M059J (cell line): ENCODE measurements around the gene HBP1. TPM values are rescaled to one million over a fixed set of nuclear protein-coding genes. Genes with fewer than 3 reads are reported as not detected.
"Not testable (repeated sequence)": the region's sequence is repeated elsewhere in the genome, so short reads cannot be mapped to it uniquely, and the experiment has no call there.

Source experiments
- DNase-seq: peaks from one replicate; pipeline ENCODE4 v3.0.0-alpha.2; 2012; ENCODE audit warnings: low read depth
- total RNA-seq: library from RNA; depleted of rRNA; stranded (reverse); fragments of >200 nt; shearing (Covaris generic); gene quantifications from 2 replicates; pipeline ENCODE4 v1.2.3, GENCODE V29; 2014

The HBP1 gene
- total RNA-seq, 1 experiment from 2014 or later = 73.1 TPM

- no peak for DNase-seq
These were observed 14.0 kb upstream of the HBP1 start for GRCh38 chr7:107154826-107155225.

- not testable (repeated sequence) for DNase-seq
These were observed 13.1 kb upstream of the HBP1 start for GRCh38 chr7:107155726-107156125.

DNA sequence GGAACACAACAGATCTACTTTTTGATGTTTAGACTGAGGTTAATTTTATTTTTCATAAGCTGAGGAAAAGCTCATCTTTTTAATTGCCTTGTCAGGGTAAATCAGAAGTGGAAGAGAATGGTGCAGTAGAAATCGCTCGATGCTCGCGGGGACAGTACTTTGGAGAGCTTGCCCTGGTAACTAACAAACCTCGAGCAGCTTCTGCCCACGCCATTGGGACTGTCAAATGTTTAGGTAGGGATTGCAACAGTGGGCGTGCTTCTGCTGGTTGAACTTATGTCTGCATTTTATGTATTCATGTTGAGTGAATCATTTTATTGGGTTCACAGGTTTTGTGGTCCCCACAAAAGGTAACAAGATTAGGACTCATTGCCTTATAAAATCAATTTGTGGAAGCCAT is 11.7 kb upstream of the HBP1 start:
- no peak for DNase-seq

DNA sequence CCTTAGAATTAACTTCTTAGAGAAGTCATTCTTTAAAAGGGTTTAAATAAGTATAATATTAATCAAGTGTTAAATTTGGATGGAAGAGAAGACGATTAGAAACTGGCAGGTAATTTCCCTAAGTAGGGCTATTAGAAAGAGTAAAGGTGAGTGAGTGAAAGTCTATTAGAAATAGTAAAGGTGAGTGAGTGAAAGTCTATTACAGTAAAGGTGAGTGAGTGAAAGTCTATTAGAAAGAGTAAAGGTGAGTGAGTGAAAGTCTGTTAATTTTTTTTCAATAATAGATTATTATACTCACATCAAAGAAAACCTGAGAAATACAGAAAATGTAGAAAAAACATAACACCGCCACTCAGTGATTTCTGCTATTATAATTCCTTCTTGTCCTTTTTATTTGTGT is 10.8 kb upstream of the HBP1 start:
- DNase-seq = no peak

DNA sequence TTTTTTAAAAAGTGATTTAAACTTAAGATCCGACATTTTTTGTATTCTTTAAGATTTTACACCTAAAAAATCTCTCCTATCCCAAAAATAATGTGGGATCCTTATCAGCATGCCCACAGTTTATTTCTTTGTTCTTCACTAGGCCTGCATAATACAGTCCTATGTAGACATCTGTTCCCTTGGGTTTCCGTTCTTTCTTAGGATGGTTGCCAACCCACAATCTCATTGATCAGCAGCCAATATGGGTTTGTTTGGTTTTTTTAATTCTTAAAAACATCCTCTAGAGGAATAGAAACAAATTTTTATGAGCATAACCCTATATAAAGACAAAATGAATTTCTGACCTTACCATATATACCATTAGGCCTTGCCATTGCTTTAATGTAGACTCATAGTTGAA is 8.4 kb upstream of the HBP1 start:
- no peak for DNase-seq

DNA sequence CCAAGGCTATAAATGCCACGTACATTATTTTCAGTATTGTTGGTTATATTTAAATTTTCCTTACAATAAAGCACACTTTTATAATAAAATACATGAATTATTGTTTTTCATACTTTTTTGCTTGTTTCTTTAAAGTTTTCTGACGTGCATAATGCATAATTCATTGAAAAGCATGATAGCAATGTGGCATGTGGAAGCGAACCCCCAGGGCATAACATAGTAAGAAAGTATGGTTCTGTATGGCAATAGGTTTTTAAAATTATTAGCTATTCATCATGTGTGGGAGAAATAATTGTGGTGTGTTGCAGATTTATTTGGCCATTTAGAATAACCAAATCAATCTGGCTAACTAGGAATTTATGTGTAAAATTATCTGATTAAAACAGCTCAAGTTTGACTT is 7.4 kb upstream of the HBP1 start:
- DNase-seq = no peak

DNA sequence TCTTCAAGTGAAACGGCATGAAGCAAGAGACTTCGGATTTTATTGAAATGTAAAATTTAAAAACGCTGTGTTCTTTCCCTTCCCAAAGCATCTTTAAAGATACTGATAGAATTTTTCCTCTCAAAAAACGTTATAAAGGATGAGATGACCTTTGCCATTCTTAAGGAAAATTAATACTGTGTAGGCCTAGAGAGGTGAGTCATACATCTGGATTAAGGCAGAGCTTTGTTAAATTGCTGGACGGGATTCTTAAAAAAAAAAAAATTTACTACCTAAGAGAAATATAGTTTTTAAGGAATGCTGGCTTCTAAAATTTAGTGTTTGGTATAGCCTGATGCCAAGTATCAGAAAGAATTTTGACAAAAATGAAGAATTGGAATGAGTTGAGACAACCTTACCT is 6.3 kb upstream of the HBP1 start:
- peak; percentile 20 for DNase-seq

DNA sequence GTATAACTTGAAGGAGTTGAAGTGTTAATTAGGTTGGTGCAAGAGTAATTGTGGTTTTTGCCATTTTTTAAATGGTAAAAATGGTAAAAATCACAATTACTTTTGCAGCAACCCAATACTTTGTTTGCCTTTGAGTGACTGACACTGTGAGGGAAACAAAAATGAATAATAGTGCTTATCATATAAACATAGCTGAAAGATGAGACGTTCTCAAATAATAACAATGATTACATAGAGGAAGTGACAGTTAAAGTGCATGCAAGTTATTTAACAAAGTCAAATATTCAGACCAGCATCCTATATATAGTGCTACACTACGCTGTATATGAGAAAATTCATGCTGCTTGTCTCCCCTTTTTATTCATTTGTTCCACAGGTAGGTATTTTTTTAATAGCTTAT is 4.7 kb upstream of the HBP1 start:
- no peak for DNase-seq

DNA sequence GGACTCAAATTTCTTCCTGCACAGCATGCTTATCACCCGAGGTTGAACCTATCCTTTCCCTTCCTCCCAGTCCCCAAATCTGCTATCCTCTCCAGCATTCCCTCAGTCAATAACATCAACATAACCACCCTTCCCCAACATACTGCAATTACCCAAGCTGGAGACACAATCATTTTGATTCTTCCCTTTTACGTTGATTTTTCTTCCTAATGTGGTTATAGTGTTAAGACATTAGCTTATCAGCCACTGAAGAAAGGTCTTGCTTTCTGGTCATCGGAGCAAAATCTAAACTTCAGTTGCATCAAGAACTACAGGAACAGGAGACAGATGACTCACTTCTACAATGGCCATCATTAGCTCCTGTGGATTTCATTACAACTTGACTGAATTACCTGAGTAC is 3.5 kb upstream of the HBP1 start:
- DNase-seq = no peak

GRCh38 chr7:107166736-107167426 is 1.9 kb upstream of the HBP1 start:
- DNase-seq = no peak

GRCh38 chr7:107167483-107168232 is 1.1 kb upstream of the HBP1 start:
- DNase-seq = peak; percentile 85

DNA sequence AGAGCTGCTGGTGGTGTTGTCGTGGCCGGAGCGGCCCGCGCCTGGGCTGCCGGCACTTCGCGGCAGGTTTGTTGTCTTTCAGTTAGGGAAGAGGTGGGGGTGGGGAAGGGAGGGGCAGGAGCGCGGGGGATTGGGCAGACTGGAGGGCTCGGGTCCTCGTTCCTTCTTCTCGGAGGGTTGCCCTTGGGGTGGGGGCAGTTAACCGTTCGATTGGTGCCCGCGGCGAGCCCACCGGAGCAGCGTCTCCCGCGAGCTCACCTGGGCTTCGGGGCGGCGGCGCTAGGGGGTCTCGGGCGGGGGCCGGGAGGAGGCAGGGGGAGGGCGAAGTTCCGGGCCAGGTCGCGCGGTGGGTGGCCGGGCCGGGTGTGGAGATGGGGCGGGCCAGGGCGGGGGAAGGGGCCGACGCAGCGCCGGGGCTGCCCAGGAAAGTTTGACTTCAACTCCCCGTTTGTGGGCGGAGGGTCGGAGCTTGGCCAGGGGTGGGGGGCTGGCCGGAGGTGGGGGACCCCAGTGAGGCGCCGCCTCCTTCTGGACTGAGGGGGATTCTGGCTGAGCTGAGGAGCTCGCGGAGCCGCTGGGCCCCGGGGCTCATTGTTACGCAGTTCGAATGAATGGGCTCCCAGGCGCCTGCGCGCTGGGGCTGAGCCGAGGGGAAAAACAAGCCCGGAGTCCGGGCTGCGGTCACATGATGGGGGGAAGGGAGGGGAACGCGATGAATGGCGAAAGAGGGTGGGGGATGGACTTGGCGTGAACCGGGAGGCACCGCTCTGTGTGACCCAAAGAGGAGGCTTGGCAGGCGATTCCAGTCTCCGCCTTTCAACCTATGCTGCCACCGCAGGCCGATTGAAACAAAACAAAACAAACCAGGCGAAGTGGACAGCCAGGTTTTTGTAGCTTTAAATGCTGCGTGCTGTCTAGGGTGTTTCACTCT is 582 bp downstream of the HBP1 start:
- DNase-seq = peak; percentile 98

- DNase-seq = no peak
These were observed 1.5 kb downstream of the HBP1 start for GRCh38 chr7:107170051-107170915.

DNA sequence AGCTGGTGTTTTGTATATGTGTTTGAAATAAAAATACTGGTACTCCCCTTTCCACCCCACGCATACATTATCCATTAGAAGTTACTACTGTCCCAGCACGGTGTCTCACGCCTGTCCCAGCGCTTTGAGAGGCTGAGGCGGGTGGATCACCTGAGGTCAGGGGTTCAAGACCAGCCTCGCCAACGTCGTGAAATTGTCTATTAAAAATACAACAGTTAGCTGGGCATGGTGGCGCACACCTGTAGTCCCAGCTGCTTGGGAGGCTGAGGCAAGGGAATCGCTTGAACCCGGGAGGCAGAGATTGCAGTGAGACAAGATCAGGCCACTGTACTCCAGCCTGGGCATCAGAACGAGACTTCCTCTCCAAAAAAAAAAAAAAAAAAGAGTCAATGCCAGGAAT is 2.7 kb downstream of the HBP1 start:
- DNase-seq = no peak

DNA sequence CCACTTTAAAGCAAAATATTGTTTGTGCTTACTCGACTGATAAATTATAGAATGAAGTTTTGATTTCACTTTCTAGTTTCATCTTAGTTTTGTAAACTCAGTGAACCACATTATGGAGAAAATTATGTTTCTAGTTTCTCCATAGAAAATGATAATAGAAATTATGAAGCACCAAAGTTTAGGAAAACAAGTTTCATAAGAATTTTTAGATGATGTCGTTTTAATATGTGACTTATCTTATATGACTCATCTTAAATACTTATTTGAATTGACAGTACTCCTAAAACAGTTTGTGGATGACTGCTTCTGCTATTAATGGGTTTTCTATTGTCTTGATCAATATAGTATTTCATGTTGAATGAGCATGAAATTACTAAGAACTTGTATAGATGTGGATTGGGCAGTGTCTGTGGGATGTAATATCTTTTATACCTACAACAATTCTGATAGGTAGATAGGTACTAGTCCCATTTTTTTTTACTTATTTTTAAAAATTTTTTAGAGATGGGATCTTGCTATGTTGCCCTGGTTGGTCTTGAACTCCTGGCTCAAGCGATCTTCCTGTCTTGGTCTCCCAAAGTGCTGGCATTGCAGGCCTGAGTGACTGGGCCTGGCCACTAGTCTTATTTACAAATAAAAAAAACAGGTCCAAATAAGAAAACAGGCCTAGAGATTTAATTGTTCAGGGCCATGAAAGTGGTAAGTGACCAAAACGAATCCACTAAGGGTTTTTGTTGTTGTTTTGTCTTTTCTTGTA is 3.7 kb downstream of the HBP1 start:
- no peak for DNase-seq

DNA sequence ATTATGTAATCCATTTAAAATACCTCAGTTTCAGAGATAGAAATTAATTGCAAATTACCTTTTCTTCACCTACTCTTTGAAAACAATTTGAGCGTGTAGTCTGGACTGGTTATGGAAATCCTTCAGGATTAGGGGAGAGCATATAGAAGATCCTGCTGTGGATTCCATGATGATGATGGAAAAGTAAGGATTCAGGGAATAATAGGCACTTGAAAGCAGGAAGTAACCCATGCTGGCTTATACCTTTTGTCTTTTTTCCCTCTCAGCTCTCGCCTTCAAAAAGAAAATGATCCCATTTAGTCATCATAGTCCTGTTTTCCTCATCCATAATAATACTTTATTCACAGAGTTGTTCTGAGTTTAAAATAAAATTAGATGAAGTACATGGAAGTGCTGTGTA is 4.4 kb downstream of the HBP1 start:
- no peak for DNase-seq

DNA sequence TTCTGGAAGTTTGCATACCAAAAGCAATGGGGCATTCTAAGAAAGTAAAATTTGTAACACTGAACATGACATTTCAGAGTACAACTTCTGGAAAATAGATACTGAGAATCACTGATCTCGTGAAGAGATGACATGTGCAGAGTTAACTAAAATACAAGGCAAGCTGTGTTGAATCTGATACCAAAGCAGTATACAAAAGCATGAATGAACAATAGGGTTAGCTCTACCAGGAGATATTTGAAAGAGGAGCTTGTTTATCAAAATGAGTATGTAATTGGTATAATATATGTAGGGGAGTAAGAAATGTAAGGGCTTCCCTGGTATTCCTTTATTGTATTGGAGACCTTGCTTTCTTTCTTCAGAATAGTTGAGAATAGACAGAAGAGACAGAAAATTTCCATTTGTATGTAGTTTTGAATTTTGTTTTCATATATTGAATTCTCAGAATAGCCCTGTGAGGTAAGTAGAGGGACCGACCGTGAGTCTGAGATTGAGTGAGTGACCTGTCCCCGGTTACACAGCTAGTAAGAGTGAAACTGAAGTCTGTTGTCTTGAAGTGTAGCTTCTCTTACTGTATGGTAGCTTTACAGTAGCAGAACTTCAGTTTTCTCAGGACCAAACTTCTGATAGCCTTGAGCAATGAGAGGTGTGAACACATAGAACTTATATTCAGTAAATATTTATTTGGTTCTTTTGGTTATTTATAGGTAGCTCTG is 5.0 kb downstream of the HBP1 start:
- DNase-seq = no peak

DNA sequence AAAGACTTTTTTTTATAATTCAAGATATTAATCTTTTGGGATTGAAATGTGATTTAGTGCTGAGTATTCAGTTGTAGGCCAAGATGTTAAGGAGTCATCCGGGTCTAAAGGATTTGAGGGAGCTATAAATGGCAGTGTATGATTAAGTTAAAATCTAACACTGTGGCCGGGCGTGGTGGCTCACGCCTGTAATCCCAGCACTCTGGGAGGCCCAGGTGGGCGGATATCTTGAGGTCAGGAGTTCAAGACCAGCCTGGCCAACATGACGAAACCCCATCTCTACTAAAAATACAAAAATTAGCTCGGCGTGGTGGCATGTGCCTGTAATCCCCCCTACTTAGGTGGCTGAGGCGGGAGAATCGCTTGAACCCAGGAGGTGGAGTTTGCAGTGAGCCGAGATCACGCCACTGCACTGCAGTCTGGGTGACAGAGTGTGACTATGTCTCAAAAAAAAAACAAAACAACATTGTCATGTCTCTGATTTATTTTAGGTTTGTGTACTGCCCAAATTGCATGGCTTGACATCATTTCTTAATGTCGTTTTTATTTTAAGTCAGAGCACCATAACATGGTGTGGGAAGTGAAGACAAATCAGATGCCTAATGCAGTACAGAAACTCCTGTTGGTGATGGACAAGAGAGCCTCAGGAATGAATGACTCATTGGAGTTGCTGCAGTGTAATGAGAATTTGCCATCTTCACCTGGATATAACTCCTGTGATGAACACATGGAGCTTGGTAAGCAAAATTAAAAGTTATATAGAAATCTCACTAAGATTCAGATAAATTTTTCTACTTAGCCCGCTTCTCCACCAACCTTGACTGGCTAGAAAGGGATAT is 10.7 kb downstream of the HBP1 start:
- peak; percentile 74 for DNase-seq

DNA sequence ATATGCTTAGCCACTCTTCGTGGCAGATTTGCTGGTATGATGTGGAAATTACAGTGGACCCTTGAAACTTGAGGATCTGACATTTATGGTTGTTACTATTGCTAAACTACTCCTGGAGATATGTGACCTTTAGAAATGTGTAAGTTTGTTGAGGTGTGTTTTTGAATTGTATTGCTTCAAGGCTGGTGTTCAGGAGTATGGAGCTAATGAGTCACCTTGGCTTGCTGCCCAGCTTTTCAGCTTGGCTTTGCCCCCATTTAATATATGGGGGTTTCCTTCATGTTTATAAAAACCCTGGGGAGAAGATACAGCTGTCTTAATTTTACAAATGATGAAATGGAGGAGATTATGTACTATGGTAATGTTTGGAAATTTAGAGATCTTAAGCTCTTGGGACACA is 11.6 kb downstream of the HBP1 start:
- peak; percentile 76 for DNase-seq
